Stomach (tissue), 4 donors: Measurements from ENCODE around the gene EXOC4.

ENCODE experiments used
- POLR2A ChIP-seq, 4 donors: fragments of 450-650 bp; IDR thresholded peaks; one replicate each; pipeline ENCODE4 v1.6.1; 2016; ENCODE audit warnings: antibody characterized with exemption in 4 of 4, control low read depth in 2 of 4, mild to moderate bottlenecking in 1 of 4, moderate library complexity in 1 of 4
- TF ChIP-seq, protein P1 (sequence below), 7 experiments: fragments of 450-650 bp in 4 of 7; fragments of 200-600 bp in 3 of 7; sonication (generic) in 3 of 7; IDR thresholded peaks; one replicate each; pipeline ENCODE4 v1.5.1; 2016 to 2019; ENCODE audit warnings: antibody characterized with exemption in 7 of 7, control low read depth in 2 of 7, mild to moderate bottlenecking in 1 of 7

DNA sequence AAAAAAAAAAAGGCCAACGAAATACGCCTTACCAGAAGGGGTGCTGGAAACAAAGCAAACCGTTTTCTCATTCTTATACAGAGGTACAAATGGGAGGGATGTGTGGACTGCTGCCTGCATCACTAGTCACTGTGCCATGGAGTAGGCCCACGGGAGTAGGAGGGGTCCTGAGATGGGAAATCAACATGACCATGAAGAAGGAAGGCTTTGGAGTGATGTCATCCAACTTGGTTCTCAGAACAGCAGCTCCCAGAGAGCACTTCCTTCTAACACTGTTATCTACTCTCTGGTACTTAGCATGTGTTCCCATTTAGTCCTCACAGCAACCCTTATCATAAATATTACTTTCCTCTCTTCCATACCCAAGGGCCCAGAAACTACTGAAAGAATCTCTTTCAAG is 814.3 kb downstream of the EXOC4 start:
- TF ChIP-seq, protein P1, sequence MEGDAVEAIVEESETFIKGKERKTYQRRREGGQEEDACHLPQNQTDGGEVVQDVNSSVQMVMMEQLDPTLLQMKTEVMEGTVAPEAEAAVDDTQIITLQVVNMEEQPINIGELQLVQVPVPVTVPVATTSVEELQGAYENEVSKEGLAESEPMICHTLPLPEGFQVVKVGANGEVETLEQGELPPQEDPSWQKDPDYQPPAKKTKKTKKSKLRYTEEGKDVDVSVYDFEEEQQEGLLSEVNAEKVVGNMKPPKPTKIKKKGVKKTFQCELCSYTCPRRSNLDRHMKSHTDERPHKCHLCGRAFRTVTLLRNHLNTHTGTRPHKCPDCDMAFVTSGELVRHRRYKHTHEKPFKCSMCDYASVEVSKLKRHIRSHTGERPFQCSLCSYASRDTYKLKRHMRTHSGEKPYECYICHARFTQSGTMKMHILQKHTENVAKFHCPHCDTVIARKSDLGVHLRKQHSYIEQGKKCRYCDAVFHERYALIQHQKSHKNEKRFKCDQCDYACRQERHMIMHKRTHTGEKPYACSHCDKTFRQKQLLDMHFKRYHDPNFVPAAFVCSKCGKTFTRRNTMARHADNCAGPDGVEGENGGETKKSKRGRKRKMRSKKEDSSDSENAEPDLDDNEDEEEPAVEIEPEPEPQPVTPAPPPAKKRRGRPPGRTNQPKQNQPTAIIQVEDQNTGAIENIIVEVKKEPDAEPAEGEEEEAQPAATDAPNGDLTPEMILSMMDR (IDR thresholded peaks at IDR 0.05) = no peak
- TF ChIP-seq POLR2A (IDR thresholded peaks at IDR 0.05) = no peak
